ENCODE data around the gene ACTG1. TPM values are rescaled to one million over a fixed set of nuclear protein-coding genes. Genes with fewer than 3 reads are reported as not detected.

ACTG1 gene
- total RNA-seq, 1 donor from 2014 or later: 5,342 TPM

- Mint-ChIP-seq H3K27ac (ENCODE audit: unreplicated experiment) (peak overlapping the region; percentile 28), H3K9me3 (ENCODE audit: unreplicated experiment) (peaks cover 9% of the 10 kb centered on the region), H3K4me1 (ENCODE audit: low read depth, unreplicated experiment) (peaks cover 31% of the 10 kb centered on the region), H3K27me3 (ENCODE audit: unreplicated experiment) (peaks cover 10% of the 10 kb centered on the region), H3K4me3 (ENCODE audit: unreplicated experiment) (peak overlapping the region; percentile 63), H3K36me3 (ENCODE audit: unreplicated experiment) (no peaks in the 10 kb centered on the region)
- DNase-seq: no peak
- TF ChIP-seq, protein P1, sequence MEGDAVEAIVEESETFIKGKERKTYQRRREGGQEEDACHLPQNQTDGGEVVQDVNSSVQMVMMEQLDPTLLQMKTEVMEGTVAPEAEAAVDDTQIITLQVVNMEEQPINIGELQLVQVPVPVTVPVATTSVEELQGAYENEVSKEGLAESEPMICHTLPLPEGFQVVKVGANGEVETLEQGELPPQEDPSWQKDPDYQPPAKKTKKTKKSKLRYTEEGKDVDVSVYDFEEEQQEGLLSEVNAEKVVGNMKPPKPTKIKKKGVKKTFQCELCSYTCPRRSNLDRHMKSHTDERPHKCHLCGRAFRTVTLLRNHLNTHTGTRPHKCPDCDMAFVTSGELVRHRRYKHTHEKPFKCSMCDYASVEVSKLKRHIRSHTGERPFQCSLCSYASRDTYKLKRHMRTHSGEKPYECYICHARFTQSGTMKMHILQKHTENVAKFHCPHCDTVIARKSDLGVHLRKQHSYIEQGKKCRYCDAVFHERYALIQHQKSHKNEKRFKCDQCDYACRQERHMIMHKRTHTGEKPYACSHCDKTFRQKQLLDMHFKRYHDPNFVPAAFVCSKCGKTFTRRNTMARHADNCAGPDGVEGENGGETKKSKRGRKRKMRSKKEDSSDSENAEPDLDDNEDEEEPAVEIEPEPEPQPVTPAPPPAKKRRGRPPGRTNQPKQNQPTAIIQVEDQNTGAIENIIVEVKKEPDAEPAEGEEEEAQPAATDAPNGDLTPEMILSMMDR (IDR thresholded peaks at IDR 0.05; ENCODE audit: partially characterized antibody, unreplicated experiment): no peak
These were observed 19.9 kb downstream of the ACTG1 start for GRCh38 chr17:81492706-81493105.

GRCh38 chr17:81492202-81492601 lies 20.4 kb downstream of the ACTG1 start:
- Mint-ChIP-seq H3K4me1 (ENCODE audit: low read depth, unreplicated experiment) (peaks cover 31% of the 10 kb centered on the region), H3K4me3 (ENCODE audit: unreplicated experiment) (peak overlapping the region; percentile 63), H3K27ac (ENCODE audit: unreplicated experiment) (peak overlapping the region; percentile 28), H3K9me3 (ENCODE audit: unreplicated experiment) (peaks cover 9% of the 10 kb centered on the region), H3K27me3 (ENCODE audit: unreplicated experiment) (peaks cover 10% of the 10 kb centered on the region), H3K36me3 (ENCODE audit: unreplicated experiment) (no peaks in the 10 kb centered on the region)
- TF ChIP-seq, protein P1 (IDR thresholded peaks at IDR 0.05; ENCODE audit: partially characterized antibody, unreplicated experiment): no peak
- DNase-seq: no peak

DNA sequence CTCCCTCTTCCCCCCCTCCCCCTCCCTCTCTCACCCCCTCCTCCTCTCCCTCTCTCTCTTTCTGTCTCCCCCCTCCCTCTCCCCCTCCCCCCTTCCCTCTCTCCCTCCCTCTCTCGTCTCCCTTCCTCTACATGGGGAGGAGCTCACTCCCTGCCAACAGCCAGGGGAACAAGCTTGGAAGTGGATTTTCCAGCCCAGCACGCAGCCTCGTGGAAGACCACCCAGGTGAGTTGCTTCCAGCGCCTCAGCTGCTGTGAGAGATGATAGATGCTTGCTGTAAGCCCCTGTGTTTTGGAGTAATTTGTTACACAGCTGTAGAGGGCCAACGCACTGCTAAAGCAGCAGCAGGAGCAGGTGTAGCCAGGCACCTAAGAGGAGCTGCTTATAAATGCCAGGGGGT lies 20.8 kb downstream of the ACTG1 start:
- Mint-ChIP-seq H3K27me3 (ENCODE audit: unreplicated experiment) (peaks cover 11% of the 10 kb centered on the region), H3K27ac (ENCODE audit: unreplicated experiment) (no peak overlapping the region), H3K4me3 (ENCODE audit: unreplicated experiment) (peak overlapping the region; percentile 63), H3K9me3 (ENCODE audit: unreplicated experiment) (peaks cover 9% of the 10 kb centered on the region), H3K36me3 (ENCODE audit: unreplicated experiment) (no peaks in the 10 kb centered on the region), H3K4me1 (ENCODE audit: low read depth, unreplicated experiment) (peaks cover 31% of the 10 kb centered on the region)
- TF ChIP-seq, protein P1 (IDR thresholded peaks at IDR 0.05; ENCODE audit: partially characterized antibody, unreplicated experiment): no peak
- no peak for DNase-seq

DNA sequence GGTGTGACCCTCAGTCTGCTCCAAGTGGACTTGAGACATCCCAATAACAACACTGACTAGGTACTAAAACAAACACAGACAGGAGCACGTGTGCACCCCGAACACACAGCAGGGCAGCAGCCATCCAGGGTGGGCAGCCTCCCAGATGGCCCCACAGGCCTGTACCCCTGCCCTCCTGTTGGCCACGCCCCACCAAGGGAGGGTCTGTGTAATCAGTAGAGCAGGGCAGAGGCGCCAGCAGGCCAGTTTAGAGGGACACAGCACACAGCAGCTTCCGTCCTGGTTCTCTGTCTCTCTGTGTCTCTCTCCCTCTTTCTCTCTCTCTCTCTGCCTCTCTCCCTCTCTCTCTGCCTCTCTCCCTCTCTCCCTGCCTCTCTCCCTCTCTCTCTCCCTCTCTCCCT lies 21.4 kb downstream of the ACTG1 start:
- peaks cover 9% of the 10 kb centered on the region for H3K9me3 Mint-ChIP-seq (ENCODE audit: unreplicated experiment)

More for the DNA sequence above, 21.4 kb downstream of the ACTG1 start:
- peak overlapping the region; percentile 67 for H3K4me3 Mint-ChIP-seq (ENCODE audit: unreplicated experiment)
- peaks cover 11% of the 10 kb centered on the region for H3K27me3 Mint-ChIP-seq (ENCODE audit: unreplicated experiment)
- no peaks in the 10 kb centered on the region for H3K36me3 Mint-ChIP-seq (ENCODE audit: unreplicated experiment)
- TF ChIP-seq, protein P1 (IDR thresholded peaks at IDR 0.05; ENCODE audit: partially characterized antibody, unreplicated experiment): no peak
- peak overlapping the region; percentile 12 for H3K27ac Mint-ChIP-seq (ENCODE audit: unreplicated experiment)
- peaks cover 34% of the 10 kb centered on the region for H3K4me1 Mint-ChIP-seq (ENCODE audit: low read depth, unreplicated experiment)
- no peak for DNase-seq
